NCI-H526 (cell line): ENCODE measurements around the gene MCM9.
A peak's percentile ranks its signal among the peaks of the same experiment; 100 is the strongest.
"Not testable (repeated sequence)": the region's sequence is repeated elsewhere in the genome, so short reads cannot be mapped to it uniquely, and the experiment has no call there.

Experiments used
- DNase-seq, 2 experiments: peaks; one replicate each; lab custom pipeline; 2025; lab: John Stamatoyannopoulos, UW

The MCM9 gene

GRCh38 chr6:118893064-118893806 is 41.7 kb downstream of the MCM9 start:
- peak; percentile 75 to 83 for DNase-seq

GRCh38 chr6:118892355-118892991 is 42.5 kb downstream of the MCM9 start:
- no peak for DNase-seq

GRCh38 chr6:118890997-118891790 is 43.8 kb downstream of the MCM9 start:
- DNase-seq = no peak

GRCh38 chr6:118889163-118889562 is 45.8 kb downstream of the MCM9 start:
- DNase-seq = no peak

GRCh38 chr6:118886641-118887040 is 48.3 kb downstream of the MCM9 start:
- DNase-seq = no peak

GRCh38 chr6:118882314-118882905 is 52.5 kb downstream of the MCM9 start:
- no peak for DNase-seq

- DNase-seq = no peak
Observed at GRCh38 chr6:118881440-118882313, 53.3 kb downstream of the MCM9 start.

GRCh38 chr6:118877806-118878205 is 57.2 kb downstream of the MCM9 start:
- DNase-seq = no peak

- no peak for DNase-seq
Observed at GRCh38 chr6:118876814-118877213, 58.1 kb downstream of the MCM9 start.

GRCh38 chr6:118876198-118876597 is 58.8 kb downstream of the MCM9 start:
- no peak for DNase-seq

- peak; percentile 28 to 59 for DNase-seq
Observed at GRCh38 chr6:118875672-118876071, 59.3 kb downstream of the MCM9 start.

- no peak for DNase-seq
Observed at GRCh38 chr6:118873239-118873638, 61.7 kb downstream of the MCM9 start.

GRCh38 chr6:118872726-118873125 is 62.2 kb downstream of the MCM9 start:
- DNase-seq = no peak

- DNase-seq = no peak
Observed at GRCh38 chr6:118872318-118872717, 62.6 kb downstream of the MCM9 start.

- no peak for DNase-seq
Observed at GRCh38 chr6:118871331-118871730, 63.6 kb downstream of the MCM9 start.

- no peak for DNase-seq
Observed at GRCh38 chr6:118869894-118870589, 64.9 kb downstream of the MCM9 start.

- DNase-seq = no peak
Observed at GRCh38 chr6:118869350-118869749, 65.6 kb downstream of the MCM9 start.

GRCh38 chr6:118868901-118869300 is 66.1 kb downstream of the MCM9 start:
- not testable (repeated sequence) for DNase-seq

GRCh38 chr6:118867181-118867580 is 67.8 kb downstream of the MCM9 start:
- DNase-seq = no peak

GRCh38 chr6:118865100-118865391 is 69.9 kb downstream of the MCM9 start:
- DNase-seq = no peak
